Neural cell (in vitro differentiated cells): Measurements from ENCODE around the gene DNMT3B. TPM values are rescaled to one million over a fixed set of nuclear protein-coding genes. Genes with fewer than 3 reads are reported as not detected.

Experiments used
- H2AFZ ChIP-seq: fragments of 200-600, 300-800 bp; sonication (generic), shearing (Covaris generic); 2 replicates; pipeline ENCODE4 v1.6.0; 2014; ENCODE audit warnings: low read depth, mild to moderate bottlenecking, antibody characterized with exemption, low read length, moderate library complexity
- H3F3A ChIP-seq: fragments of 200-600 bp; shearing (Covaris generic); 2 replicates; pipeline ENCODE4 v1.6.1; 2016; ENCODE audit warnings: mild to moderate bottlenecking, moderate library complexity, mixed read lengths, antibody characterized with exemption, low read length; ENCODE audit not compliant: insufficient read depth, poor library complexity, severe bottlenecking
- H3K27ac ChIP-seq: fragments of 200-600, 300-800 bp; sonication (generic), shearing (Covaris generic); 2 replicates; pipeline ENCODE4 v1.5.1; 2014; ENCODE audit warnings: mild to moderate bottlenecking, low read length, moderate library complexity
- H3K27me3 ChIP-seq: fragments of 300-800, 200-600 bp; sonication (generic), shearing (Covaris generic); 2 replicates; pipeline ENCODE4 v1.6.0; 2014; ENCODE audit warnings: mild to moderate bottlenecking, low read depth, low read length, moderate library complexity; ENCODE audit not compliant: insufficient read depth
- H3K36me3 ChIP-seq: fragments of 300-800, 200-600 bp; sonication (generic), shearing (Covaris generic); 2 replicates; pipeline ENCODE4 v1.5.1; 2014; ENCODE audit warnings: mild to moderate bottlenecking, antibody characterized with exemption, low read length, moderate library complexity; ENCODE audit not compliant: insufficient read depth
- H3K4me2 ChIP-seq: fragments of 300-800, 200-600 bp; sonication (generic), shearing (Covaris generic); 2 replicates; pipeline ENCODE4 v1.6.0; 2014; ENCODE audit warnings: mild to moderate bottlenecking, low read length
- H3K4me3 ChIP-seq: fragments of 300-800, 200-600 bp; sonication (generic), shearing (Covaris generic); 2 replicates; pipeline ENCODE4 v1.5.1; 2014; ENCODE audit warnings: mild to moderate bottlenecking, low read length, moderate library complexity
- H3K79me2 ChIP-seq: fragments of 200-600 bp; shearing (Covaris generic); replicated peaks from 2 replicates; pipeline ENCODE4 v1.6.0; 2014; ENCODE audit warnings: mild to moderate bottlenecking, low read length, moderate library complexity; ENCODE audit not compliant: insufficient read depth
- H3K9ac ChIP-seq: fragments of 300-800, 200-600 bp; sonication (generic), shearing (Covaris generic); 2 replicates; pipeline ENCODE4 v1.6.1; 2016; ENCODE audit warnings: mild to moderate bottlenecking, low read length, mixed read lengths
- H3K9me2 ChIP-seq: fragments of 200-600 bp; shearing (Covaris generic); 2 replicates; pipeline ENCODE4 v1.6.1; 2016; ENCODE audit warnings: mild to moderate bottlenecking, low read length, mixed read lengths; ENCODE audit not compliant: insufficient read depth
- H3K9me3 ChIP-seq: fragments of 200-600, 300-800 bp; sonication (generic), shearing (Covaris generic); 2 replicates; pipeline ENCODE4 v1.6.1; 2016; ENCODE audit warnings: mild to moderate bottlenecking, mixed run types, low read length, moderate library complexity, mixed read lengths
- H4K20me1 ChIP-seq: fragments of 200-600 bp; shearing (Covaris generic); 2 replicates; pipeline ENCODE4 v1.6.1; 2016; ENCODE audit warnings: mild to moderate bottlenecking, mixed run types; ENCODE audit not compliant: insufficient read depth
- EP300 ChIP-seq: fragments of 450-650 bp; conservative IDR thresholded peaks from 2 replicates; pipeline ENCODE4 v1.6.1; 2014; ENCODE audit warnings: antibody characterized with exemption, mild to moderate bottlenecking, moderate library complexity; ENCODE audit not compliant: poor library complexity, severe bottlenecking
- EZH2 ChIP-seq: fragments of 200-600, 300-800 bp; shearing (Covaris generic), sonication (generic); IDR thresholded peaks from 2 replicates; pipeline ENCODE4 v1.6.1; 2014; ENCODE audit warnings: antibody characterized with exemption, low read length, borderline replicate concordance, mild to moderate bottlenecking; ENCODE audit not compliant: insufficient read depth, poor library complexity, severe bottlenecking
- MXI1 ChIP-seq: fragments of 450-650 bp; conservative IDR thresholded peaks from 2 replicates; pipeline ENCODE4 v1.6.1; 2014; ENCODE audit warnings: antibody characterized with exemption, mild to moderate bottlenecking; ENCODE audit not compliant: poor library complexity, severe bottlenecking
- POLR2AphosphoS5 ChIP-seq: IDR thresholded peaks from 2 replicates; pipeline ENCODE4 v1.6.1; 2012
- RAD21 ChIP-seq: fragments of 450-650 bp; conservative IDR thresholded peaks from 2 replicates; pipeline ENCODE4 v1.6.1; 2014; ENCODE audit warnings: antibody characterized with exemption, mild to moderate bottlenecking, moderate library complexity
- SMC3 ChIP-seq: fragments of 450-650 bp; conservative IDR thresholded peaks from 2 replicates; pipeline ENCODE4 v1.6.1; 2014; ENCODE audit warnings: antibody characterized with exemption, mild to moderate bottlenecking, moderate library complexity; ENCODE audit not compliant: poor library complexity
- TAF1 ChIP-seq: IDR thresholded peaks from 2 replicates; pipeline ENCODE4 v1.6.1; 2012; ENCODE audit warnings: low read depth
- polyA plus RNA-seq: library from polyadenylated mRNA; depleted of rRNA; stranded (reverse); fragments of >200 nt; gene quantifications from 2 replicates; pipeline ENCODE4 v1.2.3, GENCODE V29; 2014
- TF ChIP-seq, protein P1 (sequence below): IDR thresholded peaks from 2 replicates; pipeline ENCODE4 v1.6.1; 2012; ENCODE audit warnings: borderline replicate concordance
- TF ChIP-seq, protein P2 (sequence below): fragments of 450-650 bp; IDR thresholded peaks from 2 replicates; pipeline ENCODE4 v1.5.1; 2014; ENCODE audit warnings: antibody characterized with exemption, mild to moderate bottlenecking, moderate library complexity; ENCODE audit not compliant: poor library complexity, severe bottlenecking

DNMT3B gene
- polyA plus RNA-seq, 1 donor from 2014 or later, result 8.7 TPM

DNA sequence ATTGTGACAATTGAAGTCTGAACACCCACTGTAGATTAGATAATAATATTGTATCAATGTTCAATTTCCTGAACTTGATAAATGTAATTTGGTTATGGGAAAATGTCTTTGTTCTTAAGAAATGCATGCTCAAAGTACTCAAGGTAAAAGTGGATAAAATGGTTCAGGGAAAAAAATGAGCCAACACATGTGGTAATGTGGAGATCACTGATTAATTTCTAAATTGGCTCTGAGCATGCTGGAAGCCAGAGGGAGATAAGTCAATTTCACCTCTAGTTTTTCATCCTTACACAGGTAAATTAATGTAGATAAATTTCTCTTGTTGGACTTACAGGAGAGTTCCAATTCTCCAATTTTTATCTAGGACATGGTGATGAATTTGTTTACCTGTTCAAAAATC, 10.9 kb upstream of the DNMT3B start:
- H2AFZ ChIP-seq, result no peak overlapping the region
- no peaks in the 10 kb centered on the region for H3F3A ChIP-seq
- no peaks in the 10 kb centered on the region for H4K20me1 ChIP-seq
- no peaks in the 10 kb centered on the region for H3K9me2 ChIP-seq
- no peak overlapping the region for H3K4me2 ChIP-seq
- no peaks in the 10 kb centered on the region for H3K27me3 ChIP-seq
- no peaks in the 10 kb centered on the region for H3K79me2 ChIP-seq
- TF ChIP-seq EZH2, result no peak
- TF ChIP-seq, protein P1, sequence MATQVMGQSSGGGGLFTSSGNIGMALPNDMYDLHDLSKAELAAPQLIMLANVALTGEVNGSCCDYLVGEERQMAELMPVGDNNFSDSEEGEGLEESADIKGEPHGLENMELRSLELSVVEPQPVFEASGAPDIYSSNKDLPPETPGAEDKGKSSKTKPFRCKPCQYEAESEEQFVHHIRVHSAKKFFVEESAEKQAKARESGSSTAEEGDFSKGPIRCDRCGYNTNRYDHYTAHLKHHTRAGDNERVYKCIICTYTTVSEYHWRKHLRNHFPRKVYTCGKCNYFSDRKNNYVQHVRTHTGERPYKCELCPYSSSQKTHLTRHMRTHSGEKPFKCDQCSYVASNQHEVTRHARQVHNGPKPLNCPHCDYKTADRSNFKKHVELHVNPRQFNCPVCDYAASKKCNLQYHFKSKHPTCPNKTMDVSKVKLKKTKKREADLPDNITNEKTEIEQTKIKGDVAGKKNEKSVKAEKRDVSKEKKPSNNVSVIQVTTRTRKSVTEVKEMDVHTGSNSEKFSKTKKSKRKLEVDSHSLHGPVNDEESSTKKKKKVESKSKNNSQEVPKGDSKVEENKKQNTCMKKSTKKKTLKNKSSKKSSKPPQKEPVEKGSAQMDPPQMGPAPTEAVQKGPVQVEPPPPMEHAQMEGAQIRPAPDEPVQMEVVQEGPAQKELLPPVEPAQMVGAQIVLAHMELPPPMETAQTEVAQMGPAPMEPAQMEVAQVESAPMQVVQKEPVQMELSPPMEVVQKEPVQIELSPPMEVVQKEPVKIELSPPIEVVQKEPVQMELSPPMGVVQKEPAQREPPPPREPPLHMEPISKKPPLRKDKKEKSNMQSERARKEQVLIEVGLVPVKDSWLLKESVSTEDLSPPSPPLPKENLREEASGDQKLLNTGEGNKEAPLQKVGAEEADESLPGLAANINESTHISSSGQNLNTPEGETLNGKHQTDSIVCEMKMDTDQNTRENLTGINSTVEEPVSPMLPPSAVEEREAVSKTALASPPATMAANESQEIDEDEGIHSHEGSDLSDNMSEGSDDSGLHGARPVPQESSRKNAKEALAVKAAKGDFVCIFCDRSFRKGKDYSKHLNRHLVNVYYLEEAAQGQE, result no peak
- TF ChIP-seq POLR2AphosphoS5, result no peak
- no peak for TF ChIP-seq MXI1
- no peak for TF ChIP-seq RAD21
- no peak for TF ChIP-seq TAF1
- TF ChIP-seq EP300, result no peak
- TF ChIP-seq, protein P2, sequence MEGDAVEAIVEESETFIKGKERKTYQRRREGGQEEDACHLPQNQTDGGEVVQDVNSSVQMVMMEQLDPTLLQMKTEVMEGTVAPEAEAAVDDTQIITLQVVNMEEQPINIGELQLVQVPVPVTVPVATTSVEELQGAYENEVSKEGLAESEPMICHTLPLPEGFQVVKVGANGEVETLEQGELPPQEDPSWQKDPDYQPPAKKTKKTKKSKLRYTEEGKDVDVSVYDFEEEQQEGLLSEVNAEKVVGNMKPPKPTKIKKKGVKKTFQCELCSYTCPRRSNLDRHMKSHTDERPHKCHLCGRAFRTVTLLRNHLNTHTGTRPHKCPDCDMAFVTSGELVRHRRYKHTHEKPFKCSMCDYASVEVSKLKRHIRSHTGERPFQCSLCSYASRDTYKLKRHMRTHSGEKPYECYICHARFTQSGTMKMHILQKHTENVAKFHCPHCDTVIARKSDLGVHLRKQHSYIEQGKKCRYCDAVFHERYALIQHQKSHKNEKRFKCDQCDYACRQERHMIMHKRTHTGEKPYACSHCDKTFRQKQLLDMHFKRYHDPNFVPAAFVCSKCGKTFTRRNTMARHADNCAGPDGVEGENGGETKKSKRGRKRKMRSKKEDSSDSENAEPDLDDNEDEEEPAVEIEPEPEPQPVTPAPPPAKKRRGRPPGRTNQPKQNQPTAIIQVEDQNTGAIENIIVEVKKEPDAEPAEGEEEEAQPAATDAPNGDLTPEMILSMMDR, result no peak
- no peak for TF ChIP-seq SMC3
- no peaks in the 10 kb centered on the region for H3K9me3 ChIP-seq
- no peak overlapping the region for H3K27ac ChIP-seq
- H3K4me3 ChIP-seq, result no peak overlapping the region
- H3K36me3 ChIP-seq, result no peaks in the 10 kb centered on the region
- H3K9ac ChIP-seq, result no peak overlapping the region

DNA sequence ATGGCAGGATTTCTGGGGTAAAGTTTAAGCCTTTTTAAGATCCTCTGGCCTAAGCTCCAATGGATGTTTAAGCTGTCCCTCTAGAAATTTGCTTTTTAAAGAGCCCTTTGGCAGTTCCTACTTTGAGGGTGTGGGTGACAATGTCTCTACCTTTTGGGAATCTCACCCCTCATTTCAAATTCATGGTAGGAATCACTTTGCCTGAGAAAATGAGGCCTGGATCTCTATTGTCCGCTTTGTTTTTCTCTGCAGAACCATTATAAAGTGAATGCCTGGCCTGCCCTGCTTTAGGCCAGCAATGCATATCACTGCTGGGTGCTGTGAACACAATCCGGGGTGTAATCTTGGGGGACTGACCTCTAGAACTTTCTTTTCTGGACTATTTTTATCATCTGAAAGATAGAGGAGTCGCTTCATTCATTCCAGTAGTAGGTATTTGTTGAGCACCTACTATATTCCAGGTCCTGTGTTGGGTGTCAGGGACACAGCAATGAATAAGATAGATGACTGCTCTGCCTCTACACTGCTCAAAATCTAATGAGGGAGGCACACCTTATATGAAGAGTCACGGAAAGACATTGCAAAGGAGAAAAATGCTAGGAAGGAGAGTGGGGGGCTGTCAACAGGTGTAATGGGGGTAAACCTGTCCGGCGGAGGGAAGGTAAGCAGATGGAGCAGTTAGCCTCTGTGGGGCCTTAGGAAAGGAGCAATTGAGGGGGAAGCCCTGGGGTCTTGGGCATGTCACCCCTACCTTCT, 10.3 kb upstream of the DNMT3B start:
- Histone ChIP-seq H3K79me2 (no peaks in the 10 kb centered on the region), H3K9me3 (no peaks in the 10 kb centered on the region), H2AFZ (no peak overlapping the region), H3F3A (no peaks in the 10 kb centered on the region), H3K4me2 (no peak overlapping the region), H4K20me1 (no peaks in the 10 kb centered on the region), H3K27me3 (no peaks in the 10 kb centered on the region), H3K9ac (no peak overlapping the region), H3K27ac (no peak overlapping the region), H3K36me3 (no peaks in the 10 kb centered on the region), H3K9me2 (no peaks in the 10 kb centered on the region), H3K4me3 (no peak overlapping the region)
- TF ChIP-seq, protein P2, result no peak
- TF ChIP-seq, protein P1, result no peak
- TF ChIP-seq RAD21 (no peak), POLR2AphosphoS5 (no peak), EZH2 (no peak), SMC3 (no peak), EP300 (no peak)
